GM18519 (cell line): Measurements from ENCODE around the gene FUBP1.
"Not testable (repeated sequence)": the region's sequence is repeated elsewhere in the genome, so short reads cannot be mapped to it uniquely, and the experiment has no call there.

ENCODE experiments used
- ATAC-seq: cut with Tn5 transposase; IDR thresholded peaks from one replicate; pipeline ENCODE4 v1.9.1; 2021; ENCODE audit warnings: mild to moderate bottlenecking, moderate library complexity; ENCODE audit not compliant: unreplicated experiment, low FRiP score

FUBP1 gene

DNA sequence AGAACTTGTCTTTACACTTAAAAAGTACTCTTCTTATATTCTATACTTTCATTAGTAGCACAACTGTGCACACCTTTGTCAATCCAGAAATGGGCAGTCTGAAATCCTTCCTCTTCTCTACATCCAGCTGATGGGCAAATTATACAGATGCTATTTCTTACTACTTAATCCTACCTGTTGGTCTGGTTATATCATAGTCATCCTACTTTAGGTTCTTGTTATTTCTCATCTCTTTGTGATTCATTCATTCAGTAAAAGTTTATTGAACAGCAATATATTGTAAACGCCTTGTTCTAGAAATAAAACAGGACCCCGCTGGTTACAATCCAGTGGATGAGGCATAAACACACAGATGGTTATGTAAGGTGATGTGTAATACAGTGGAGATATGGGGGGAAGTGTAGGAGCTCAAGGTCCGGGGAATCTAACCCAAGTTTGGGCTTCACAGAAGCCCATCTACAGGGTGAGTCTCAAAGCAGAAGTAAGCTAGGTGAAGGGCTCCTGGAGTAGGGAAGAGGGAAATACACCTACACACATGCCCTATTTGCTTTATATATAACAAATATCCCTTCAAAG, 11.8 kb upstream of the FUBP1 start:
- ATAC-seq = peak; percentile 26

DNA sequence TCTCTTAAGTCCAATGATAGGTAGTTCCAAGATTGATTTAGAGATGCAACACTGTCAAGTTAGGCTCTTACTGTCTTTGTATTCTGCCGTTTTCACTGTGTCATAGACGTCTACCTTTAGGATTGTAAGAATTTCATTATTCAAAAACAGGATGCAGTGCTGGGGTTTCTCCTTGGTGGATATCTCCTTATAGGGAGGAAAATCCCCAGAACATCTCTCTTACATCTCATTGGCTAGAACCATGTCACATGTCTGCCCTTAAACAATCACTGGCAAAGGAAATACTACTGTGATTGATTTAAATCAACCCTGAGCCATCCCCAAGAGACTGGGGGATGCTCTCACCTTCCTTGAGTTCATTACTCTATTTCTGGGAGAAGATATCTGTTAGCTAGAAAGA, 10.9 kb upstream of the FUBP1 start:
- no peak for ATAC-seq

DNA sequence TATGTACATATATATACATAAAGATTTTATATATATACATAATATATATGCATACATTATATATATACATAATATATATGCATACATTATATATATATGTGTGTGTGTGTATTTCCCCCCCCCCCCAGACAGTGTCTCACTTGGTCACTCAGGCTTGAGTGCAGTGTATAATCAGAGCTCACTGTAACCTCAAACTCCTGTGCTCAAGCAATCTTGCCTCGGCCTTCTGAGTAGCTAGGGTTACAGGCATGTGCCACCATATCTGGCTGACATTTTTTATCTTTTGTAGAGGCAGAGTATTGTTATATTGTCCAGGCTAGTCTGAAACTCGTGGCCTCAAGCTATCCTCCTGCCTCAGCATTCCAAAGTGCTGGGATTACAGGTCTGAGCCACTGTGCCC, 9.0 kb upstream of the FUBP1 start:
- no peak for ATAC-seq

GRCh38 chr1:77986810-77987209, 7.9 kb upstream of the FUBP1 start:
- ATAC-seq = no peak

DNA sequence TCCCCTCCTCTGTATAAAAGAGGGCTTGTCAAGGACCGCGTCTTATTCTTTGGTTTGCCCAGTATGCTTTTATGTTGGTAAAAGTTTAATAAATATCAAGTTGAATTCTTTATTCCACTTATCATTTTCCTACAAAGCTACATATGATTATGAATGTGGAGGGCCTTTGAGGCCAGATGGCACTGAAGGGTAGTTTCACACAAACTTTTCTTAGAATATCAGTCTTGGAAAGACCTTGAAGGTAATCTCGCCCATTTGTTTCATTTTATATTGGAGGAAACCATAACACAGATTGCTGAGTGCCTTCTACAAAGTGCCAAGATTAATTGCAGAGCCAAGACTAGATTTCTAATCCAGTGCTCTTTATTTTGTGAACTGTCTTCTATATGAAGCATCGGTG, 5.8 kb upstream of the FUBP1 start:
- ATAC-seq = no peak

DNA sequence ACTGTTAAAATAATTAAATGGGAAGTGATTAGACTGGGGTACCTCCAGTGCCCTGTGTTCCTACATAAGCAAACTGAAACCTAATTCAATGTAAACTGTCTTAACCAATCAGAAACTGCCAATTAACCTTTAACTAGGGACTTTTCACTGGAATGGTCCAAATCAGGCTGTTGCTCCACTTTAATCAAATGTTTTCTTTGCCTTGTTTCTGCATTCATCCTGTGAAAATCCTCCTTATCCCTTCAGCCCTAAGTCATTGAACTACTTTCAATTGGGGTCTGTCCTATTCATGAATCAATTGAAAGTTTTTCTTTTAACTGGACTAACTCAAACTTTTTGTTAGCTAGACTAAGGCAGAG, 5.1 kb upstream of the FUBP1 start:
- no peak for ATAC-seq

GRCh38 chr1:77983352-77983996, 4.6 kb upstream of the FUBP1 start:
- not testable (repeated sequence) for ATAC-seq

DNA sequence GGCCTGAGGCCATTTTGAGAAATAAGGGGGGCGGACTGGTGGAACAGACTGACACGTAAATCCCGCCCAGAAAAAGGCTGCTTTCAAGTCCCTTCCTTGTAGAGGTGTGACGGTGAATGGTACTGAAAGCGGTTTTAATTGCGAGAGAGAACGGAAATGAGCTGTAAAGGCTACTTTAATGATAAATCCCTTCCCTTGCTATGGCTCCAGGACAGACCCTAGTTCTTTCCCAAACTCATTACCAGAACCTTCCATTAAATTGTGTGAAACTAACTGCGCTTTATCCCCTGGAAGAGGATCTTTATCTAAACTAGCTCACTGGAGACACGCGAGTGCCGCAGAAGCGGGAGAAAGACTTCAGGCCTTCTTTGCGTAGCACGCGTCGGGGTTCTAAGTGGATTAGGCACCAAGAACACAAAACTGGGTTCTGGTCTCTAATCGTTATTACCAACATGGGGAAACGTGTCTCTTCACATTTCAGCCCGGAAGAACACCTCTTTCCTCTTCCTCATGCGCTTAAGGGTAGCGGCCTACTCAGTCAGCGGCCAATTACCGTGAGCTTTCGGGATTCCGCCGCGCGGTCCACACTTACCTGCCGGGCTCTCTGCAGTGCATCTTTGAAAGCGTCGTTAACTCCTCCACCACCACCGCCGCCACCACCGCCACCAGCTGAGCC, 441 bp downstream of the FUBP1 start:
- ATAC-seq = peak; percentile 64

- ATAC-seq = no peak
These were observed 931 bp downstream of the FUBP1 start for GRCh38 chr1:77977989-77978292.

GRCh38 chr1:77976433-77977076, 2.3 kb downstream of the FUBP1 start:
- ATAC-seq = no peak

DNA sequence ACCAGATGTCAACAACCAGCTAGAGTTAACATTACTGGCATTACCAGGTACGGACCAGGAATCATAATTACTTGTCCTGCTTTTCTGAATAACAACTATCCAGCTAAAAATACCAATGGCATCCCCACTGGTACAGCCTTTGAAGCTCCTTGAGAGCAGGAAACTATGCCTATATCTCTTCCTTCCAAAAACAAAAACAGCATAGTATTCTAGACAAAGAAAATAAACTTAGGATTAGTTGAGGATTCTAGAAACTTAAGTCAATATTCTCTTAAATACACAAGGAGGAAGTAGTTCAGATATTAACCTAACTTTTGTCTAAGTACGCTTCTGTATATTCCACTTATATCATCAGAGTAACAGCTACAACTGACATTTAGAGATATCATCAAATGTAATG, 3.0 kb downstream of the FUBP1 start:
- no peak for ATAC-seq

GRCh38 chr1:77975386-77975785, 3.5 kb downstream of the FUBP1 start:
- ATAC-seq = no peak

GRCh38 chr1:77972080-77972479, 6.8 kb downstream of the FUBP1 start:
- no peak for ATAC-seq

DNA sequence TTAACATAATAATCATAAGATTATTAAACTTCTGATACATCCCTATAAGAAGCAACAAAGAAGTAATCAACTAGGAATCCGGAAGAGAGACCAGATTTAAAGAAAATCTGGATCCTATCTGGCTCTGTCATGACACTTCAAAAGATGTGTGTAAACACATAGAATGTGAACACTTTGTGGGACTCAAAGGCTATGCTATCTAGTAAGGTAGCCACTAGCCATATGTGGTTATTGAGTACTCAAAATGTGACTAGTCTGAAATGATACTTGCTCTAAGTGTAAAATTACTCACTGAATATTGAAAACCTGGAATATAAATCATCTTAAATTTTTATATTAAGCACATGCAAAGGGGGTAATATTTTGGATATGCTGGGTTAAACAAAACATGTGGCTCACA, 8.7 kb downstream of the FUBP1 start:
- no peak for ATAC-seq

DNA sequence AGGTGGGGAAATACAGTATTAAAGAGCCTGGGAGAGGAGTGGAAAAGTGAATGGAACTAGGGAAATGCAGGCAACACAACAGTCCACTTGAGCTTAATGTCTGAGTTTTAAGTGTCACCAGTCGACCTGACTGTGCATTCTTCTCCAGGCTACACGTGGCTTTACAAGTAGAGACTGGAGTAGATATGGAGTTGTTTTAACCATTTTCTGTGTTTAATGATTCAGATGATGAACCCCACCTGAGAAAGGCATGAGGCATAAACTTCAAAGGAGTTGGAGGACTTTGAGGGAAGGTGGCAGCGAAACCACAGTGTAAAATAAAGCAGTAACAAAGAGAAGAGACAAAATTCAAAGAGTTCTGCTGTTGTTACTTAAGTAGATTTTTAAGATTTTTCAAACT, 12.6 kb downstream of the FUBP1 start:
- ATAC-seq = no peak

GRCh38 chr1:77961392-77961791, 17.5 kb downstream of the FUBP1 start:
- no peak for ATAC-seq

GRCh38 chr1:77958850-77959249, 20.0 kb downstream of the FUBP1 start:
- ATAC-seq = no peak

DNA sequence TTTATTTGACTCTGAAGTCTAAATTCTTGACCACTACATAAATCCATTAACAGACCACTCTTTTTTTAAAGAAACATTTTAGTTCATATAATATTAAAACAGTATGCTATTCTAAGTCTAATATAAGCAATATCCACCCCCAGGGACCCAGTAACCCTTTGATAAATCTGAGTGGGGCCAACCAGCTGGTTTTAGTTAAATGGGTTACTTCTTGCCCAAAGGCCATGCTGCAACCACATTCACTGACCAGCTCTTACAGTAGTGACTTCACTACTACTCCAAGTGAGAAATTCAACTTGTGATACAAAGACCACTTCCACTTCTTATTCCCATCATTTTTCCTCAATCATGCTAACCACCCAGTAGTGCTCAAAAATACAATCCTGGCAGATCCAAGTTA, 20.5 kb downstream of the FUBP1 start:
- ATAC-seq = no peak

GRCh38 chr1:77956464-77956863, 22.4 kb downstream of the FUBP1 start:
- no peak for ATAC-seq

GRCh38 chr1:77955709-77956108, 23.2 kb downstream of the FUBP1 start:
- no peak for ATAC-seq

- ATAC-seq = no peak
These were observed 24.4 kb downstream of the FUBP1 start for GRCh38 chr1:77954521-77954920.

DNA sequence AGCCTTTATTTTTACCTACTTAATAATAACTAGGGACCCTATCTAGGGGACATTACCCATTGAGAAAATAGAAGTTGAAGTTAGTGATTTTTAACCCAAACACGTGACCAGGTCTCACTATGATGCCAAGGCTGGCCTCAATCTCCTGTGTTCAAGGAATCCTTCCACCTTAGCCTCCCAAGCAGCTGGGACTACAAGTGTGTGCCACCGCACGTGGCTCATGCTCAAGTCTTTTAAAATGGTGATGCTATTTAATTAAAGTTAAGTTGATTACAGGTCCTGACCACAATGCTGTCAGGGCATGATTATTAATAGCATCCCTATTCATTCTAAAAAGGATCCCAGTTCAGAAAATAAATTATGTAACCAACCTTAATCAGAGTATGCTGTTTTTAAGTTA, 25.0 kb downstream of the FUBP1 start:
- ATAC-seq = no peak
